K562 (cell line): ENCODE data around the gene SZT2. TPM values are rescaled to one million over a fixed set of nuclear protein-coding genes. Genes with fewer than 3 reads are reported as not detected.

Experiments
- ATAC-seq: fragments of 200-7000 bp; cut with Tn5 transposase; 3 replicates; pipeline ENCODE4 v1.9.1; 2020; ENCODE audit warnings: moderate library complexity
- BruUV-seq: library from RNA; stranded (reverse); fragments of 400-500 nt; replicated peaks from 2 replicates; lab custom pipeline; 2021; lab: Mats Ljungman, UMichigan
- CTCF ChIA-PET: fragments of 300-600 bp; formaldehyde crosslinking; extraction: SDS; loops from one replicate; lab custom pipeline; 2021; ENCODE audit warnings: low intra/inter-chr PET ratio; lab: Yijun Ruan, JAX
- POLR2A ChIA-PET: fragments of 300-600, 350-650 bp; sonication (Branson Sonifier 250); formaldehyde crosslinking; extraction: SDS; loops from one replicate; lab custom pipeline; 2021; ENCODE audit warnings: antibody characterized with exemption, inconsistent platforms; lab: Yijun Ruan, JAX
- DNase-seq, 4 experiments: peaks; one replicate each; pipeline versions ENCODE4 v3.0.0 to v3.0.0-alpha.2; 2011 to 2018; ENCODE audit warnings: low spot score in 3 of 4, mixed read lengths in 3 of 4; ENCODE audit errors: extremely low read depth in 1 of 4
- FAIRE-seq: peaks from 2 replicates; lab custom pipeline; 2011; peaks lifted over from hg19 to GRCh38; lab: Jason Lieb, UNC
- H2AFZ ChIP-seq: 2 replicates; pipeline ENCODE4 v1.6.0; 2011; ENCODE audit warnings: low read depth, low read length, control low read depth, inconsistent platforms
- H3K27ac ChIP-seq: fragments of 200-600 bp; 3 replicates; pipeline ENCODE4 v1.8.0; 2011; ENCODE audit warnings: low read depth, mild to moderate bottlenecking, control low read depth, inconsistent platforms, low read length, moderate library complexity, mixed read lengths; ENCODE audit errors: extremely low read depth
- H3K27me3 ChIP-seq, 2 experiments: fragments of 300-600 bp in 1 of 2; 2 replicates in 1 of 2; 3 replicates in 1 of 2; pipeline versions ENCODE4 v1.6.0 to v1.8.0; 2011; ENCODE audit warnings: inconsistent platforms in 2 of 2, low read length in 2 of 2, mild to moderate bottlenecking in 1 of 2, mixed read lengths in 1 of 2, moderate library complexity in 1 of 2; ENCODE audit not compliant: control insufficient read depth in 2 of 2, insufficient read depth in 2 of 2
- H3K36me3 ChIP-seq: fragments of 300-600 bp; 3 replicates; pipeline ENCODE4 v1.8.0; 2011; ENCODE audit warnings: mild to moderate bottlenecking, low read length, inconsistent platforms; ENCODE audit not compliant: control insufficient read depth, insufficient read depth
- H3K4me1 ChIP-seq, 2 experiments: fragments of 200-600 bp in 1 of 2; replicated peaks in 1 of 2; 2 replicates in 1 of 2; 3 replicates in 1 of 2; pipeline versions ENCODE4 v1.5.1 to v1.8.0; 2011; ENCODE audit warnings: inconsistent platforms in 2 of 2, low read length in 2 of 2, mild to moderate bottlenecking in 1 of 2, mixed read lengths in 1 of 2, moderate library complexity in 1 of 2; ENCODE audit not compliant: control insufficient read depth in 2 of 2, insufficient read depth in 2 of 2
- H3K4me2 ChIP-seq: 2 replicates; pipeline ENCODE4 v1.6.1; 2011; ENCODE audit warnings: low read length, control low read depth, inconsistent platforms, mixed read lengths; ENCODE audit not compliant: insufficient read depth
- H3K4me3 ChIP-seq: fragments of 200-600 bp; sonication (generic), shearing (Covaris generic); 2 replicates; pipeline ENCODE4 v1.5.1; 2016; ENCODE audit warnings: control low read depth, inconsistent platforms
- H3K79me2 ChIP-seq: fragments of 200-600 bp; 3 replicates; pipeline ENCODE4 v1.8.0; 2011; ENCODE audit warnings: low read length, inconsistent platforms; ENCODE audit not compliant: control insufficient read depth, insufficient read depth
- H3K9ac ChIP-seq, 2 experiments: 2 replicates each; pipeline versions ENCODE4 v1.6.0 to v1.6.1; 2011; ENCODE audit warnings: low read depth in 2 of 2, low read length in 2 of 2, control low read depth in 1 of 2, inconsistent platforms in 1 of 2, mild to moderate bottlenecking in 1 of 2, mixed read lengths in 1 of 2; ENCODE audit not compliant: insufficient read depth in 1 of 2
- H3K9me1 ChIP-seq: one replicate; pipeline ENCODE4 v1.6.0; 2011; ENCODE audit warnings: inconsistent platforms, mild to moderate bottlenecking, low read length, moderate library complexity; ENCODE audit not compliant: control insufficient read depth, insufficient read depth
- H3K9me3 ChIP-seq: replicated peaks from 2 replicates; pipeline ENCODE4 v1.5.1; 2011; ENCODE audit warnings: low read depth, low read length, inconsistent platforms; ENCODE audit not compliant: control insufficient read depth, insufficient read depth
- H4K20me1 ChIP-seq: replicated peaks from 2 replicates; pipeline ENCODE4 v1.6.1; 2011; ENCODE audit warnings: low read length, inconsistent platforms, mixed read lengths; ENCODE audit not compliant: control insufficient read depth, insufficient read depth
- HLTF ChIP-seq: fragments of 450-650 bp; IDR thresholded peaks from 2 replicates; pipeline ENCODE4 v1.6.1; 2016
- PCBP2 ChIP-seq: fragments of 200-400 bp; formaldehyde crosslinking; IDR thresholded peaks from 2 replicates; pipeline ENCODE4 v1.6.1; 2018; ENCODE audit warnings: low read length, low read depth, mild to moderate bottlenecking, moderate library complexity; ENCODE audit not compliant: poor library complexity, severe bottlenecking
- RBFOX2 ChIP-seq: fragments of 200-400 bp; formaldehyde crosslinking; IDR thresholded peaks from 2 replicates; pipeline ENCODE4 v1.6.1; 2017; ENCODE audit warnings: low read depth, mild to moderate bottlenecking, low read length, moderate library complexity
- ZNF583 ChIP-seq: fragments of 250-450 bp; sonication (Bioruptor Pico); IDR thresholded peaks from 2 replicates; pipeline ENCODE4 v1.4.0; 2020
- WGBS: fragments of 100-300 bp; shearing (Covaris generic); methylation state at CpG from one replicate; pipeline ENCODE4 v1.1.6; 2016; ENCODE audit warnings: low coverage, mixed read lengths; ENCODE audit not compliant: insufficient coverage; ENCODE audit errors: missing lambda C conversion rate; 5-methylcytosine and 5-hydroxymethylcytosine counted together
- in situ Hi-C: fragments of 300-500 bp; cut with MboI; formaldehyde crosslinking; loops from 4 replicates; pipeline ENCODE4 v1.15.0; 2018; ENCODE audit warnings: inconsistent platforms, mixed read lengths
- intact Hi-C: fragments of 100-400 bp; cut with micrococcal nuclease; formaldehyde crosslinking; loops from 2 replicates; pipeline ENCODE4 v1.14.2; 2022
- polyA plus RNA-seq, 8 experiments: library from polyadenylated mRNA; depleted of rRNA in 4 of 8; stranded (reverse) in 5 of 8; unstranded in 3 of 8; fragments of >200 nt; fragmentation: Nextera tagmentation in 2 of 8; fragmentation: Illumina TruSeq in 1 of 8; extraction: Ambion mirVana in 2 of 8; extraction: Trizol in 1 of 8; gene quantifications; 2 replicates each; pipeline versions ENCODE4 v1.2.1 to v1.2.3, GENCODE V29; 2011 to 2014; ENCODE audit warnings: inconsistent platforms in 1 of 8, missing spikeins in 1 of 8
- total RNA-seq, 7 experiments: library from RNA; depleted of rRNA in 6 of 7; stranded (reverse); fragments of >200 nt in 6 of 7; fragmentation: Illumina TruSeq in 2 of 7; extraction: Trizol in 2 of 7; gene quantifications; 2 replicates each; pipeline versions ENCODE4 v1.2.1 to v1.2.3, GENCODE V29; 2011 to 2021; ENCODE audit warnings: low replicate concordance in 1 of 7
- TF ChIP-seq, protein P1 (sequence below), 2 experiments: fragments of 450-650 bp in 1 of 2; sonication (generic) in 1 of 2; formaldehyde crosslinking in 1 of 2; IDR thresholded peaks in 1 of 2; conservative IDR thresholded peaks in 1 of 2; 2 replicates each; pipeline versions ENCODE4 v1.6.1 to v1.8.1; 2016 to 2023; ENCODE audit warnings: mild to moderate bottlenecking in 2 of 2, moderate library complexity in 2 of 2, inconsistent platforms in 1 of 2, missing genetic modification reagents in 1 of 2
- TF ChIP-seq, protein P2 (sequence below), 3 experiments: IDR thresholded peaks in 2 of 3; conservative IDR thresholded peaks in 1 of 3; 2 replicates each; pipeline ENCODE4 v1.5.1; 2011 to 2012; ENCODE audit warnings: low read length in 3 of 3, mild to moderate bottlenecking in 3 of 3, control low read depth in 2 of 3, improper control_type of control experiment in 1 of 3, inconsistent platforms in 1 of 3, low read depth in 1 of 3, mixed read lengths in 1 of 3, moderate library complexity in 1 of 3; ENCODE audit not compliant: insufficient read depth in 2 of 3
- TF ChIP-seq, protein P3 (sequence below), 3 experiments: fragments of 200-800 bp in 1 of 3; fragments of 250-450 bp in 1 of 3; fragments of 450-650 bp in 1 of 3; sonication (Bioruptor Pico) in 1 of 3; sonication (Bioruptor generic) in 1 of 3; formaldehyde crosslinking in 1 of 3; IDR thresholded peaks; 2 replicates each; pipeline versions ENCODE4 v1.6.1 to v1.8.0; 2016 to 2022; ENCODE audit warnings: mild to moderate bottlenecking in 2 of 3, missing genetic modification characterization in 2 of 3, missing compliant biosample characterization in 1 of 3, moderate library complexity in 1 of 3

Gene SZT2
- total and polyA plus RNA-seq, 9 of the 15 experiments (the other 6 are each of a cell fraction or from before 2014, with no cell fraction given) = 0.88 to 31.0 (median 12.8) TPM

DNA sequence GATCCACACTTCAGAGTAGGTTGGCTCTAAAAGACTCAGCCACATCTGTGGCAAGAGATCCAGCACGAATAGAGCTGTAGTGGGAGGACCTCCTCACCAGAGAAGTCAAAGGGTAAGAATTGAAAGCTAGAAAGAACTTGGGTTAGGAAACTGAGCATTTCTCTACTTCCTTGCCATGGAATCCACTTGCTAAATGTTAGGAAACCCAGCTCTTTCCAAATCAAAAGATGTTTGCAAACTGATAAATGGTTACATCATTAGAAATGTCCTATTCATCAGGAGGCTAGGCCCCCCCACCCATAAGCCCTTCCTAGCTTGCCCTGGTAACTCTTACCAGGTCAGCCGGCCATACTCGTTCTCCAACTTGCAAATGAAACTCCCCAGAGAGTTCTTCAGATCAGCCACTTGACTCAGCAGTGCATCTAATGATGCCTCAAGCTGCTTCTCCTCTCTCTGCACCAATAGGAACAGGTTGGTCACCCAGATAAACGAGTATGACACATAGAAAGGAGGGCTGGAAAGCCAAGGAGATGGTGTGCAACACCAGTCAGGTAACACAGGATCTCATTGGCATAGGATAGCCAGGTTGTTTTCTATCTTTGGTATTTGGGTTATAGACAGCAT lies 1.6 kb upstream of the SZT2 start:
- peak overlapping the region in 1 of 2 experiments; percentile 92; a peak in 2 of 4 replicates for H3K9ac ChIP-seq
- no TSS peak for BruUV-seq

More for the DNA sequence above, 1.6 kb upstream of the SZT2 start:
- FAIRE-seq (no peak), DNase-seq (no peak), ATAC-seq (no peak)
- 64% methylated on average over 4 of the region's 4 CpGs for WGBS
- CTCF ChIA-PET = no interaction called here
- in situ Hi-C loops = no loop called here
- Histone ChIP-seq H3K27ac (no peak overlapping the region), H3K4me2 (peak overlapping the region; percentile 99), H3K9me1 (peaks cover 5% of the 10 kb centered on the region), H4K20me1 (peaks cover 13% of the 10 kb centered on the region; the same call in 1 of the 2 replicates), H3K36me3 (peaks cover 53% of the 10 kb centered on the region), H3K27me3 (no peaks in the 10 kb centered on the region), H2AFZ (no peak overlapping the region), H3K79me2 (peaks cover 39% of the 10 kb centered on the region), H3K4me3 (no peak overlapping the region), H3K4me1 (peaks cover 0 to 13% of the 10 kb centered on the region in 2 experiments; a peak in 2 of 5 replicates), H3K9me3 (no peaks in the 10 kb centered on the region)
- intact Hi-C loops = no loop called here
- TF ChIP-seq HLTF (no peak), ZNF583 (CRISPR knock-in tag) (no peak), RBFOX2 (peak; percentile 19; the same call in 1 of the 2 replicates), PCBP2 (no peak)
- TF ChIP-seq, protein P1, sequence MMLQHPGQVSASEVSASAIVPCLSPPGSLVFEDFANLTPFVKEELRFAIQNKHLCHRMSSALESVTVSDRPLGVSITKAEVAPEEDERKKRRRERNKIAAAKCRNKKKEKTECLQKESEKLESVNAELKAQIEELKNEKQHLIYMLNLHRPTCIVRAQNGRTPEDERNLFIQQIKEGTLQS (IDR thresholded peaks at IDR 0.05) = no peak
- TF ChIP-seq, protein P1 (CRISPR knock-in tag; conservative IDR thresholded peaks at IDR 0.05) = 0 out of 2 replicates have a peak, but pooled peaks have one; percentile 52
- TF ChIP-seq, protein P2, sequence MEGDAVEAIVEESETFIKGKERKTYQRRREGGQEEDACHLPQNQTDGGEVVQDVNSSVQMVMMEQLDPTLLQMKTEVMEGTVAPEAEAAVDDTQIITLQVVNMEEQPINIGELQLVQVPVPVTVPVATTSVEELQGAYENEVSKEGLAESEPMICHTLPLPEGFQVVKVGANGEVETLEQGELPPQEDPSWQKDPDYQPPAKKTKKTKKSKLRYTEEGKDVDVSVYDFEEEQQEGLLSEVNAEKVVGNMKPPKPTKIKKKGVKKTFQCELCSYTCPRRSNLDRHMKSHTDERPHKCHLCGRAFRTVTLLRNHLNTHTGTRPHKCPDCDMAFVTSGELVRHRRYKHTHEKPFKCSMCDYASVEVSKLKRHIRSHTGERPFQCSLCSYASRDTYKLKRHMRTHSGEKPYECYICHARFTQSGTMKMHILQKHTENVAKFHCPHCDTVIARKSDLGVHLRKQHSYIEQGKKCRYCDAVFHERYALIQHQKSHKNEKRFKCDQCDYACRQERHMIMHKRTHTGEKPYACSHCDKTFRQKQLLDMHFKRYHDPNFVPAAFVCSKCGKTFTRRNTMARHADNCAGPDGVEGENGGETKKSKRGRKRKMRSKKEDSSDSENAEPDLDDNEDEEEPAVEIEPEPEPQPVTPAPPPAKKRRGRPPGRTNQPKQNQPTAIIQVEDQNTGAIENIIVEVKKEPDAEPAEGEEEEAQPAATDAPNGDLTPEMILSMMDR (IDR thresholded peaks at IDR 0.05 in 2 of 3, conservative IDR thresholded peaks at IDR 0.05 in 1 of 3; ENCODE audit: insufficient read depth in 2 of 3, low read depth in 1 of 3, low read length in 3 of 3) = 0 out of 6 replicates have a peak, but pooled peaks of 1 of the 3 experiments have one; percentile 1
- TF ChIP-seq, protein P3, sequence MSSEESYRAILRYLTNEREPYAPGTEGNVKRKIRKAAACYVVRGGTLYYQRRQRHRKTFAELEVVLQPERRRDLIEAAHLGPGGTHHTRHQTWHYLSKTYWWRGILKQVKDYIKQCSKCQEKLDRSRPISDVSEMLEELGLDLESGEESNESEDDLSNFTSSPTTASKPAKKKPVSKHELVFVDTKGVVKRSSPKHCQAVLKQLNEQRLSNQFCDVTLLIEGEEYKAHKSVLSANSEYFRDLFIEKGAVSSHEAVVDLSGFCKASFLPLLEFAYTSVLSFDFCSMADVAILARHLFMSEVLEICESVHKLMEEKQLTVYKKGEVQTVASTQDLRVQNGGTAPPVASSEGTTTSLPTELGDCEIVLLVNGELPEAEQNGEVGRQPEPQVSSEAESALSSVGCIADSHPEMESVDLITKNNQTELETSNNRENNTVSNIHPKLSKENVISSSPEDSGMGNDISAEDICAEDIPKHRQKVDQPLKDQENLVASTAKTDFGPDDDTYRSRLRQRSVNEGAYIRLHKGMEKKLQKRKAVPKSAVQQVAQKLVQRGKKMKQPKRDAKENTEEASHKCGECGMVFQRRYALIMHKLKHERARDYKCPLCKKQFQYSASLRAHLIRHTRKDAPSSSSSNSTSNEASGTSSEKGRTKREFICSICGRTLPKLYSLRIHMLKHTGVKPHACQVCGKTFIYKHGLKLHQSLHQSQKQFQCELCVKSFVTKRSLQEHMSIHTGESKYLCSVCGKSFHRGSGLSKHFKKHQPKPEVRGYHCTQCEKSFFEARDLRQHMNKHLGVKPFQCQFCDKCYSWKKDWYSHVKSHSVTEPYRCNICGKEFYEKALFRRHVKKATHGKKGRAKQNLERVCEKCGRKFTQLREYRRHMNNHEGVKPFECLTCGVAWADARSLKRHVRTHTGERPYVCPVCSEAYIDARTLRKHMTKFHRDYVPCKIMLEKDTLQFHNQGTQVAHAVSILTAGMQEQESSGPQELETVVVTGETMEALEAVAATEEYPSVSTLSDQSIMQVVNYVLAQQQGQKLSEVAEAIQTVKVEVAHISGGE (CRISPR knock-in tag; IDR thresholded peaks at IDR 0.05) = no peak
- POLR2A ChIA-PET = interaction anchor here (0.6 to 7.2 kb wide), 9 partner anchors 12 to 1056 kb away, joined by 3 to 72 read pairs (median 4); partner anchors contain the start of gene CDC20
